ENCODE data around the gene ARL6IP5. TPM values are rescaled to one million over a fixed set of nuclear protein-coding genes. Genes with fewer than 3 reads are reported as not detected.

The ARL6IP5 gene
- total and polyA plus RNA-seq, 2 donors (not counting 3 experiments of a cell fraction or from before 2014, with no cell fraction given), result 96.9 to 116 TPM

- POLR2A ChIA-PET, result no interaction called here
- Histone ChIP-seq H3K9me3 (replicated peaks; ENCODE audit: control insufficient read depth, insufficient read depth, low read length) (no peaks in the 10 kb centered on the region), H3K36me3 (ENCODE audit: control insufficient read depth in 2 of 2, extremely low read depth in 1 of 2, insufficient read depth in 2 of 2, low read length in 2 of 2) (peaks cover 15 to 16% of the 10 kb centered on the region in 2 experiments), H3K27me3 (ENCODE audit: control insufficient read depth in 2 of 2, insufficient read depth in 2 of 2, low read length in 2 of 2) (no peaks in the 10 kb centered on the region), H3K27ac (ENCODE audit: insufficient read depth, low read depth, low read length) (no peak overlapping the region), H2AFZ (ENCODE audit: low read depth, low read length) (no peak overlapping the region), H3K4me3 (replicated peaks in 1 of 3; ENCODE audit: insufficient read depth in 1 of 3, low read depth in 1 of 3, low read length in 3 of 3) (no peak overlapping the region), H3K79me2 (ENCODE audit: control insufficient read depth, insufficient read depth, low read length) (peaks cover 17% of the 10 kb centered on the region), H4K20me1 (replicated peaks; ENCODE audit: control insufficient read depth, extremely low read depth, insufficient read depth, low read length) (no peaks in the 10 kb centered on the region), H3K4me1 (ENCODE audit: control insufficient read depth, extremely low read depth, insufficient read depth, low read length) (peaks cover 2% of the 10 kb centered on the region), H3K4me2 (ENCODE audit: insufficient read depth, low read length) (no peak overlapping the region), H3K9ac (replicated peaks; ENCODE audit: extremely low read depth, insufficient read depth, low read length) (no peak overlapping the region), H3K9me1 (replicated peaks; ENCODE audit: control insufficient read depth, extremely low read depth, insufficient read depth, low read length) (no peaks in the 10 kb centered on the region)
- TF ChIP-seq GATA2 (IDR thresholded peaks at IDR 0.05; ENCODE audit: insufficient read depth, insufficient read length, low read depth, low read length) (no peak), CTCF (IDR thresholded peaks at IDR 0.05; ENCODE audit: extremely low read depth in 1 of 2, insufficient read depth in 1 of 2, low read depth in 1 of 2, low read length in 2 of 2) (no peak), POLR2A (IDR thresholded peaks at IDR 0.05; ENCODE audit: low read depth, low read length) (no peak), EZH2 (IDR thresholded peaks at IDR 0.05; ENCODE audit: borderline replicate concordance, low read depth, low read length, severe bottlenecking) (no peak), FOS (IDR thresholded peaks at IDR 0.05; ENCODE audit: borderline replicate concordance, insufficient read depth, low read length) (no peak), POLR2AphosphoS5 (IDR thresholded peaks at IDR 0.05; ENCODE audit: insufficient read depth, low read depth, low read length) (no peak), MYC (IDR thresholded peaks at IDR 0.05; ENCODE audit: low read depth, low read length) (no peak), JUN (IDR thresholded peaks at IDR 0.05; ENCODE audit: borderline replicate concordance, insufficient read depth, insufficient read length, low read depth) (no peak)
- TF ChIP-seq, protein P1, sequence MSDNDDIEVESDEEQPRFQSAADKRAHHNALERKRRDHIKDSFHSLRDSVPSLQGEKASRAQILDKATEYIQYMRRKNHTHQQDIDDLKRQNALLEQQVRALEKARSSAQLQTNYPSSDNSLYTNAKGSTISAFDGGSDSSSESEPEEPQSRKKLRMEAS (IDR thresholded peaks at IDR 0.05; ENCODE audit: insufficient read depth, insufficient read length), result no peak
- intact Hi-C loops (cut with micrococcal nuclease) (no loop called here), dilution Hi-C loops (cut with MboI; ENCODE audit: extremely low pct_ligation_motif_present, low sequenced_read_pairs) (no loop called here)
- no TSS peak for BruUV-seq (replicated peaks)
- CTCF ChIA-PET, result interaction anchor here (2.1 to 4.4 kb wide), 2 partner anchors 17 to 18 kb away, joined by 5 to 26 read pairs; partner anchors contain the start of gene ARL6IP5
- no peak for DNase-seq (ENCODE audit: low read depth, low spot score)
- FAIRE-seq, result no peak
These were observed 17.6 kb downstream of the ARL6IP5 start for GRCh38 chr3:69102384-69102783.
